ENCODE measurements around the gene KCNJ6. TPM values are rescaled to one million over a fixed set of nuclear protein-coding genes. Genes with fewer than 3 reads are reported as not detected.
A peak's percentile ranks its signal among the peaks of the same experiment; 100 is the strongest.

KCNJ6 gene
- total and polyA plus RNA-seq, 7 donors = under 0.01 to 0.01 TPM; not detected in 5

DNA sequence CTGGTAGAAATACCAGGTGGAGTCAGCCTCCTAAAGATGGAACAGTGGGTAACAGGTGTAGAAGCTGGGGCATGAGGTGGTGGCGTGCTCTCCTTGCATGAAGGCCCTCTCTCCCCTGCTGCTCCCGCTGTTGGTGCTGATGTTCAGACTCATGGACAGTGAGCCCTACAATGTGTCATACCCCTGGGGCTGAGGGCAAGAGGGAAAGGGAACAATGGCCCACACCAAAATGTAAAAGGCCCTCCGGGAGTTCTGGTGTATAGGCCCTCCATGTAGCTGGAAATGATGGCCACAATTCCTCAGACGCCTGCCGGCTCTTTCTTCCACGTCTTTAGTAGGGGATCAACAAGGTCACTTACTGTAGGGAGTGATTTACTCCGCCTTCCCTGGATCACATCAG is 354.8 kb downstream of the KCNJ6 start:
- 84 to 86% (median 85%) methylated on average over 7 of the region's 7 CpGs for WGBS, 3 donors
- peaks cover 25% of the 10 kb centered on the region for H3K4me1 ChIP-seq
- TF ChIP-seq, protein P1, sequence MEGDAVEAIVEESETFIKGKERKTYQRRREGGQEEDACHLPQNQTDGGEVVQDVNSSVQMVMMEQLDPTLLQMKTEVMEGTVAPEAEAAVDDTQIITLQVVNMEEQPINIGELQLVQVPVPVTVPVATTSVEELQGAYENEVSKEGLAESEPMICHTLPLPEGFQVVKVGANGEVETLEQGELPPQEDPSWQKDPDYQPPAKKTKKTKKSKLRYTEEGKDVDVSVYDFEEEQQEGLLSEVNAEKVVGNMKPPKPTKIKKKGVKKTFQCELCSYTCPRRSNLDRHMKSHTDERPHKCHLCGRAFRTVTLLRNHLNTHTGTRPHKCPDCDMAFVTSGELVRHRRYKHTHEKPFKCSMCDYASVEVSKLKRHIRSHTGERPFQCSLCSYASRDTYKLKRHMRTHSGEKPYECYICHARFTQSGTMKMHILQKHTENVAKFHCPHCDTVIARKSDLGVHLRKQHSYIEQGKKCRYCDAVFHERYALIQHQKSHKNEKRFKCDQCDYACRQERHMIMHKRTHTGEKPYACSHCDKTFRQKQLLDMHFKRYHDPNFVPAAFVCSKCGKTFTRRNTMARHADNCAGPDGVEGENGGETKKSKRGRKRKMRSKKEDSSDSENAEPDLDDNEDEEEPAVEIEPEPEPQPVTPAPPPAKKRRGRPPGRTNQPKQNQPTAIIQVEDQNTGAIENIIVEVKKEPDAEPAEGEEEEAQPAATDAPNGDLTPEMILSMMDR (IDR thresholded peaks at IDR 0.05) = no peak

GRCh38 chr21:37560385-37560784 is 355.9 kb downstream of the KCNJ6 start:
- WGBS, 3 donors = 63 to 79% (median 69%) methylated on average over 5 of the region's 5 CpGs
- intact Hi-C loops (cut with DNase I) = loop anchor here in 1 of 2 donors (5.0 kb wide), 2 partner anchors 193 to 293 kb away; partner anchors contain the start of genes DYRK1A and VPS26C
- TF ChIP-seq, protein P1 (IDR thresholded peaks at IDR 0.05) = no peak
- H3K4me1 ChIP-seq = peaks cover 32% of the 10 kb centered on the region
- no peaks in the 10 kb centered on the region for H3K36me3 ChIP-seq (ENCODE audit: insufficient read depth in 1 of 2, low read depth in 1 of 2)
- no peaks in the 10 kb centered on the region for H3K9me3 ChIP-seq
- H3K27me3 ChIP-seq (ENCODE audit: insufficient read depth in 3 of 3, low read length in 2 of 3) = no peaks in the 10 kb centered on the region
- ATAC-seq (no peak), DNase-seq (no peak)
- H3K27ac ChIP-seq = peak overlapping the region; percentile 97
- H3K4me3 ChIP-seq = no peak overlapping the region

More for the DNA sequence above, 354.8 kb downstream of the KCNJ6 start:
- H3K27ac ChIP-seq = peak overlapping the region; percentile 97
- no peak for ATAC-seq
- DNase-seq = no peak
- H3K27me3 ChIP-seq (ENCODE audit: insufficient read depth in 3 of 3, low read length in 2 of 3) = no peaks in the 10 kb centered on the region
- intact Hi-C loops (cut with DNase I) = loop anchor here in 1 of 2 donors (5.0 kb wide), 2 partner anchors 194 to 294 kb away; partner anchors contain the start of genes DYRK1A and VPS26C
- H3K9me3 ChIP-seq = no peaks in the 10 kb centered on the region
- no peaks in the 10 kb centered on the region for H3K36me3 ChIP-seq (ENCODE audit: insufficient read depth in 1 of 2, low read depth in 1 of 2)
- no peak overlapping the region for H3K4me3 ChIP-seq

GRCh38 chr21:37558676-37559211 is 357.5 kb downstream of the KCNJ6 start:
- H3K27ac ChIP-seq = no peak overlapping the region
- peaks cover 26% of the 10 kb centered on the region for H3K4me1 ChIP-seq
- H3K4me3 ChIP-seq = no peak overlapping the region
- DNase-seq = no peak
- H3K9me3 ChIP-seq = no peaks in the 10 kb centered on the region
- intact Hi-C loops (cut with DNase I) = loop anchor here in 1 of 2 donors (10.0 kb wide), 1 partner anchor 194 kb away; the partner anchor contains the start of gene DYRK1A
- no peaks in the 10 kb centered on the region for H3K36me3 ChIP-seq (ENCODE audit: insufficient read depth in 1 of 2, low read depth in 1 of 2)
- WGBS, 3 donors = 93 to 95% (median 93%) methylated on average over 8 of the region's 8 CpGs
- no peaks in the 10 kb centered on the region for H3K27me3 ChIP-seq (ENCODE audit: insufficient read depth in 3 of 3, low read length in 2 of 3)
- no peak for ATAC-seq
- TF ChIP-seq, protein P1 (IDR thresholded peaks at IDR 0.05) = no peak
